Measurements from ENCODE around the gene TSEN34.

The TSEN34 gene

GRCh38 chr19:54148158-54148557, 43.0 kb upstream of the TSEN34 start:
- DNase-seq = no peak
- Histone ChIP-seq H3K4me2 (ENCODE audit: low read length) (no peak overlapping the region), H3K4ac (ENCODE audit: low read depth, low read length) (no peak overlapping the region), H4K5ac (ENCODE audit: low read length) (no peak overlapping the region), H3K27me3 (ENCODE audit: insufficient read depth, low read length, poor library complexity) (no peaks in the 10 kb centered on the region), H3K56ac (ENCODE audit: low read length) (no peak overlapping the region), H3K4me1 (ENCODE audit: control insufficient read depth, low read depth, low read length) (no peaks in the 10 kb centered on the region), H3K9ac (ENCODE audit: low read length) (no peak overlapping the region), H4K8ac (ENCODE audit: low read depth, low read length) (no peak overlapping the region), H3K79me1 (ENCODE audit: low read length) (peaks cover 5% of the 10 kb centered on the region), H2BK120ac (ENCODE audit: low read depth, low read length) (no peak overlapping the region), H2BK15ac (replicated peaks; ENCODE audit: low read depth) (no peak overlapping the region), H3K27ac (ENCODE audit: low read depth, low read length) (no peak overlapping the region), H3K79me2 (ENCODE audit: control insufficient read depth, insufficient read depth, low read length) (no peaks in the 10 kb centered on the region), H3K18ac (ENCODE audit: low read length) (no peak overlapping the region), H3K36me3 (ENCODE audit: control insufficient read depth, insufficient read depth, low read length) (peaks cover 43% of the 10 kb centered on the region), H2AK5ac (ENCODE audit: low read length) (no peak overlapping the region), H3K4me3 (ENCODE audit: low read length) (no peak overlapping the region), H3K23ac (ENCODE audit: low read length) (no peak overlapping the region), H2BK5ac (ENCODE audit: low read length) (no peak overlapping the region)
- WGBS (ENCODE audit: extremely low coverage, insufficient coverage, low lambda C conversion rate) = no CpG with 5 or more reads among the region's 19 CpGs

- H3K4me3 ChIP-seq (ENCODE audit: low read length) = no peak overlapping the region
- H3K27ac ChIP-seq (ENCODE audit: low read depth, low read length) = no peak overlapping the region
- no peaks in the 10 kb centered on the region for H3K79me2 ChIP-seq (ENCODE audit: control insufficient read depth, insufficient read depth, low read length)
- no peak overlapping the region for H3K56ac ChIP-seq (ENCODE audit: low read length)
- peaks cover 3% of the 10 kb centered on the region for H3K79me1 ChIP-seq (ENCODE audit: low read length)
- no peak overlapping the region for H3K4ac ChIP-seq (ENCODE audit: low read depth, low read length)
- H3K27me3 ChIP-seq (ENCODE audit: insufficient read depth, low read length, poor library complexity) = no peaks in the 10 kb centered on the region
- no peak overlapping the region for H2BK15ac ChIP-seq (replicated peaks; ENCODE audit: low read depth)
- H3K4me2 ChIP-seq (ENCODE audit: low read length) = no peak overlapping the region
- H4K5ac ChIP-seq (ENCODE audit: low read length) = no peak overlapping the region
- H2BK120ac ChIP-seq (ENCODE audit: low read depth, low read length) = no peak overlapping the region
- H2BK5ac ChIP-seq (ENCODE audit: low read length) = no peak overlapping the region
- no peaks in the 10 kb centered on the region for H3K4me1 ChIP-seq (ENCODE audit: control insufficient read depth, low read depth, low read length)
- no peak overlapping the region for H2AK5ac ChIP-seq (ENCODE audit: low read length)
- no peak for DNase-seq
- H3K9ac ChIP-seq (ENCODE audit: low read length) = no peak overlapping the region
- no peak overlapping the region for H3K23ac ChIP-seq (ENCODE audit: low read length)
- no peak overlapping the region for H3K18ac ChIP-seq (ENCODE audit: low read length)
- peaks cover 44% of the 10 kb centered on the region for H3K36me3 ChIP-seq (ENCODE audit: control insufficient read depth, insufficient read depth, low read length)
- H4K8ac ChIP-seq (ENCODE audit: low read depth, low read length) = no peak overlapping the region
- WGBS (ENCODE audit: extremely low coverage, insufficient coverage, low lambda C conversion rate) = no CpG with 5 or more reads among the region's 12 CpGs
Measured at GRCh38 chr19:54149021-54149812, 41.9 kb upstream of the TSEN34 start.

GRCh38 chr19:54151362-54152035, 39.6 kb upstream of the TSEN34 start:
- Histone ChIP-seq H2BK120ac (ENCODE audit: low read depth, low read length) (no peak overlapping the region), H3K4me1 (ENCODE audit: control insufficient read depth, low read depth, low read length) (no peaks in the 10 kb centered on the region), H3K27me3 (ENCODE audit: insufficient read depth, low read length, poor library complexity) (no peaks in the 10 kb centered on the region), H3K56ac (ENCODE audit: low read length) (no peak overlapping the region), H2AK5ac (ENCODE audit: low read length) (no peak overlapping the region), H3K79me1 (ENCODE audit: low read length) (no peaks in the 10 kb centered on the region), H2BK5ac (ENCODE audit: low read length) (no peak overlapping the region), H3K4me3 (ENCODE audit: low read length) (no peak overlapping the region), H3K23ac (ENCODE audit: low read length) (no peak overlapping the region), H4K8ac (ENCODE audit: low read depth, low read length) (no peak overlapping the region), H3K79me2 (ENCODE audit: control insufficient read depth, insufficient read depth, low read length) (no peaks in the 10 kb centered on the region), H4K5ac (ENCODE audit: low read length) (no peak overlapping the region), H3K36me3 (ENCODE audit: control insufficient read depth, insufficient read depth, low read length) (peaks cover 40% of the 10 kb centered on the region), H3K27ac (ENCODE audit: low read depth, low read length) (no peak overlapping the region), H3K4me2 (ENCODE audit: low read length) (no peak overlapping the region), H3K4ac (ENCODE audit: low read depth, low read length) (no peak overlapping the region), H2BK15ac (replicated peaks; ENCODE audit: low read depth) (no peak overlapping the region), H3K9ac (ENCODE audit: low read length) (no peak overlapping the region), H3K18ac (ENCODE audit: low read length) (no peak overlapping the region)
- WGBS (ENCODE audit: extremely low coverage, insufficient coverage, low lambda C conversion rate) = no CpG with 5 or more reads among the region's 23 CpGs
- no peak for DNase-seq

- Histone ChIP-seq H3K79me2 (ENCODE audit: control insufficient read depth, insufficient read depth, low read length) (no peaks in the 10 kb centered on the region), H3K79me1 (ENCODE audit: low read length) (no peaks in the 10 kb centered on the region)
Measured at GRCh38 chr19:54152267-54152666, 38.8 kb upstream of the TSEN34 start.

GRCh38 chr19:54152878-54153524, 38.1 kb upstream of the TSEN34 start:
- H3K36me3 ChIP-seq (ENCODE audit: control insufficient read depth, insufficient read depth, low read length) = peaks cover 27% of the 10 kb centered on the region
- H3K4ac ChIP-seq (ENCODE audit: low read depth, low read length) = no peak overlapping the region
- no CpG with 5 or more reads among the region's 25 CpGs for WGBS (ENCODE audit: extremely low coverage, insufficient coverage, low lambda C conversion rate)

More at GRCh38 chr19:54152267-54152666, 38.8 kb upstream of the TSEN34 start:
- H4K5ac ChIP-seq (ENCODE audit: low read length) = no peak overlapping the region
- no CpG with 5 or more reads among the region's 12 CpGs for WGBS (ENCODE audit: extremely low coverage, insufficient coverage, low lambda C conversion rate)
- H3K4ac ChIP-seq (ENCODE audit: low read depth, low read length) = no peak overlapping the region
- DNase-seq = no peak
- no peak overlapping the region for H3K56ac ChIP-seq (ENCODE audit: low read length)
- H2BK5ac ChIP-seq (ENCODE audit: low read length) = no peak overlapping the region
- no peak overlapping the region for H4K8ac ChIP-seq (ENCODE audit: low read depth, low read length)
- no peak overlapping the region for H3K23ac ChIP-seq (ENCODE audit: low read length)
- H2BK15ac ChIP-seq (replicated peaks; ENCODE audit: low read depth) = no peak overlapping the region
- no peak overlapping the region for H3K9ac ChIP-seq (ENCODE audit: low read length)
- H3K4me2 ChIP-seq (ENCODE audit: low read length) = no peak overlapping the region
- H3K27me3 ChIP-seq (ENCODE audit: insufficient read depth, low read length, poor library complexity) = no peaks in the 10 kb centered on the region
- H3K4me1 ChIP-seq (ENCODE audit: control insufficient read depth, low read depth, low read length) = no peaks in the 10 kb centered on the region
- no peak overlapping the region for H3K27ac ChIP-seq (ENCODE audit: low read depth, low read length)
- no peak overlapping the region for H3K4me3 ChIP-seq (ENCODE audit: low read length)
- no peak overlapping the region for H2AK5ac ChIP-seq (ENCODE audit: low read length)
- peaks cover 32% of the 10 kb centered on the region for H3K36me3 ChIP-seq (ENCODE audit: control insufficient read depth, insufficient read depth, low read length)
- H3K18ac ChIP-seq (ENCODE audit: low read length) = no peak overlapping the region
- no peak overlapping the region for H2BK120ac ChIP-seq (ENCODE audit: low read depth, low read length)

More at GRCh38 chr19:54152878-54153524, 38.1 kb upstream of the TSEN34 start:
- Histone ChIP-seq H3K4me1 (ENCODE audit: control insufficient read depth, low read depth, low read length) (no peaks in the 10 kb centered on the region), H3K23ac (ENCODE audit: low read length) (no peak overlapping the region), H2BK5ac (ENCODE audit: low read length) (no peak overlapping the region), H3K4me2 (ENCODE audit: low read length) (no peak overlapping the region), H3K79me2 (ENCODE audit: control insufficient read depth, insufficient read depth, low read length) (no peaks in the 10 kb centered on the region), H3K79me1 (ENCODE audit: low read length) (no peaks in the 10 kb centered on the region), H3K9ac (ENCODE audit: low read length) (no peak overlapping the region), H2AK5ac (ENCODE audit: low read length) (no peak overlapping the region), H3K27ac (ENCODE audit: low read depth, low read length) (no peak overlapping the region), H4K8ac (ENCODE audit: low read depth, low read length) (no peak overlapping the region), H3K27me3 (ENCODE audit: insufficient read depth, low read length, poor library complexity) (no peaks in the 10 kb centered on the region), H2BK120ac (ENCODE audit: low read depth, low read length) (no peak overlapping the region), H3K56ac (ENCODE audit: low read length) (no peak overlapping the region), H3K4me3 (ENCODE audit: low read length) (no peak overlapping the region), H2BK15ac (replicated peaks; ENCODE audit: low read depth) (no peak overlapping the region), H4K5ac (ENCODE audit: low read length) (no peak overlapping the region), H3K18ac (ENCODE audit: low read length) (no peak overlapping the region)
- DNase-seq = no peak
